Natural killer cell (primary cell): ENCODE results near the gene FMNL3. TPM values are rescaled to one million over a fixed set of nuclear protein-coding genes. Genes with fewer than 3 reads are reported as not detected.

Experiments used
- ATAC-seq, 3 donors: fragments of 150-1000 bp in 2 of 3; fragments of 200-7000 bp in 1 of 3; cut with Tn5 transposase; 1 replicate in 1 of 3; 2 replicates in 2 of 3; pipeline ENCODE4 v1.10.0; 2021; ENCODE audit warnings: mild to moderate bottlenecking in 2 of 3, moderate library complexity in 2 of 3
- DNase-seq, 2 donors: peaks; one replicate each; pipeline versions ENCODE4 v3.0.0 to v3.0.0-alpha.2; 2013 to 2021; ENCODE audit warnings: mixed read lengths in 1 of 2
- H3K27ac ChIP-seq: one replicate; pipeline ENCODE4 v1.5.1; 2013; ENCODE audit warnings: mild to moderate bottlenecking, low read length
- H3K27me3 ChIP-seq: one replicate; pipeline ENCODE4 v1.6.1; 2013; ENCODE audit warnings: low read length; ENCODE audit not compliant: control insufficient read depth, insufficient read depth
- H3K36me3 ChIP-seq: one replicate; pipeline ENCODE4 v1.6.1; 2013; ENCODE audit warnings: low read length; ENCODE audit not compliant: control insufficient read depth, insufficient read depth
- H3K4me1 ChIP-seq: one replicate; pipeline ENCODE4 v1.6.1; 2013; ENCODE audit warnings: low read length; ENCODE audit not compliant: control insufficient read depth, insufficient read depth
- H3K4me3 ChIP-seq: one replicate; pipeline ENCODE4 v1.5.1; 2013; ENCODE audit warnings: low read length
- H3K9me3 ChIP-seq: one replicate; pipeline ENCODE4 v1.6.1; 2013; ENCODE audit warnings: low read length; ENCODE audit not compliant: control insufficient read depth, insufficient read depth
- H3K27ac Mint-ChIP-seq, 2 donors: one replicate each; pipeline ENCODE4 v1.8.0; 2022; ENCODE audit warnings: mild to moderate bottlenecking in 2 of 2, mixed read lengths in 2 of 2, moderate library complexity in 1 of 2
- H3K27me3 Mint-ChIP-seq, 2 donors: one replicate each; pipeline ENCODE4 v1.8.0; 2022; ENCODE audit warnings: low read depth in 2 of 2, mixed read lengths in 2 of 2
- H3K36me3 Mint-ChIP-seq: one replicate; pipeline ENCODE4 v1.8.0; 2022; ENCODE audit warnings: mixed read lengths
- H3K4me1 Mint-ChIP-seq, 2 donors: one replicate each; pipeline ENCODE4 v1.8.0; 2022; ENCODE audit warnings: mixed read lengths in 2 of 2
- H3K4me3 Mint-ChIP-seq: one replicate; pipeline ENCODE4 v1.8.0; 2022; ENCODE audit warnings: mild to moderate bottlenecking, moderate library complexity, mixed read lengths
- H3K9me3 Mint-ChIP-seq, 2 donors: one replicate each; pipeline ENCODE4 v1.8.0; 2022; ENCODE audit warnings: mixed read lengths in 2 of 2
- CTCF ChIP-seq: fragments of 200-600 bp; IDR thresholded peaks from one replicate; pipeline ENCODE4 v1.8.0; 2022; ENCODE audit warnings: antibody characterized with exemption
- WGBS: methylation state at CpG from one replicate; pipeline ENCODE4 v1.1.7; 2013; ENCODE audit warnings: missing lambda C conversion rate; ENCODE audit not compliant: insufficient coverage; 5-methylcytosine and 5-hydroxymethylcytosine counted together
- intact Hi-C: fragments of 100-400 bp; cut with micrococcal nuclease; formaldehyde crosslinking; loops from one replicate; pipeline ENCODE4 v1.14.2; 2022
- total RNA-seq, 4 donors: library from RNA; stranded (reverse); fragments of 120-200 nt in 1 of 4; gene quantifications; one replicate each; pipeline versions ENCODE4 v1.2.3 to v1.2.4, GENCODE V29; 2013 to 2022

The FMNL3 gene
- total RNA-seq, 3 donors from 2014 or later (not counting 1 experiment from before 2014, with no cell fraction given) = 54.2 to 82.6 (median 58.7) TPM

DNA sequence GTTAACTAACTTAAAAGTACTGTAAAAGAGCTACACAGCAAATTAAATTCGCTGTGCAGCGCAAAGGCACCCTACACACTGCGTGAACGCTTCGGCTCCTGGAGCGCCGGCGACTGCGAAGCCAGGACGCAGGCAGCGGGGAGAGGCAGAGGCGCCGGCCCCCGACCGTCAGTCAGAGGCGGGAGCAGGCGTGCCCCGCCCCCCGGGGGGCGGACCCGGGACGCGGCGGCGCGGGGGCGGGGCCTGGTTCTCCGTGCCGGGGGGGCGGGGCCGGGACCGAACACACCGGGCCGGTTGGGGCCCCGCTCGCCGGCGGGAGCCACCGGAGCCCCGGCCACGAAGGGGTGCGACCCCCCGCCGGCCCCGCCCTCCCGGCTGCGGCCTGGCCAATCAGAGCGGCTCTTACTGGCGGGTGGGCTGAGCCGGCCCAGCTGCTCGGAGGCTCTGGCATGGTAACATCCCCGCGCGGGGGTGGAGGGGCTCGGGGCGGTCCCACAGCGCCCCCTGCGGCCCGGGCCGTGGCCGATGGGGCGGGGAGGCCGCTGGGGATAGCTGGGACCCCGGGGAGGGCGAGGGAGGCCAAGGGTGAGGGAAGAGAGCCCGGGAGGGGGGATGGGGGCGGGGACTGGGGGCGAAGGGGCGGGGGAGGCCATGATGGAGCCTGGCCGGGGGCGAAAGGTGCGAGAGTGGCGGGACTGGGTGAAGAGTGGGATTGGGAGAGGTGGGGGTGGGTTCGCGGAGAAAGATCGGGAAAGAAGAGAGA, 83.9 kb downstream of the FMNL3 start, which contains the start of gene PRPF40B:
Gene PRPF40B (plus strand): TSS at position 420 of the 763 bp plus-strand sequence. CDS start 30 bp downstream, at position 450.
- Histone ChIP-seq H3K27ac (peak within 1 kb of the TSS; percentile 66), H3K4me1 (peaks cover 22% of the 10 kb centered on the region), H3K27me3 (peaks cover 2% of the 10 kb centered on the region), H3K4me3 (peak within 1 kb of the TSS; percentile 71), H3K9me3 (no peaks in the 10 kb centered on the region), H3K36me3 (no peaks in the 10 kb centered on the region)
- DNase-seq (peak; percentile 81 to 92), ATAC-seq (peak; percentile 83 to 93 (median 85))
- Mint-ChIP-seq H3K4me3 (peak within 1 kb of the TSS; percentile 84), H3K9me3 (no peaks in the 10 kb centered on the region), H3K4me1 (peaks cover 7 to 18% of the 10 kb centered on the region in 2 donors), H3K27ac (peak within 1 kb of the TSS; percentile 72), H3K27me3 (peaks cover 3 to 11% of the 10 kb centered on the region in 2 donors), H3K36me3 (no peaks in the 10 kb centered on the region)
- 2% methylated on average over 72 of the region's 76 CpGs for WGBS
- peak; percentile 19 for TF ChIP-seq CTCF
- intact Hi-C loops = no loop called here

- under 1% methylated on average over 20 of the region's 22 CpGs for WGBS
- peaks cover 7 to 18% of the 10 kb centered on the region in 2 donors for H3K4me1 Mint-ChIP-seq
- H3K36me3 ChIP-seq = no peaks in the 10 kb centered on the region
- DNase-seq (peak; percentile 32 to 84), ATAC-seq (peak; percentile 24 to 31 (median 25))
- H3K4me3 ChIP-seq = peak overlapping the region; percentile 71
- H3K27me3 ChIP-seq = peaks cover 5% of the 10 kb centered on the region
- H3K4me3 Mint-ChIP-seq = peak overlapping the region; percentile 84
- peak overlapping the region; percentile 66 for H3K27ac ChIP-seq
- no peaks in the 10 kb centered on the region for H3K9me3 Mint-ChIP-seq
- H3K4me1 ChIP-seq = peaks cover 22% of the 10 kb centered on the region
- H3K27ac Mint-ChIP-seq = peak overlapping the region; percentile 72
- H3K36me3 Mint-ChIP-seq = no peaks in the 10 kb centered on the region
- H3K9me3 ChIP-seq = no peaks in the 10 kb centered on the region
- H3K27me3 Mint-ChIP-seq = peaks cover 7 to 18% of the 10 kb centered on the region in 2 donors
- no peak for TF ChIP-seq CTCF
- intact Hi-C loops = no loop called here
Measured at GRCh38 chr12:49622501-49623141, 84.6 kb downstream of the FMNL3 start.

GRCh38 chr12:49621651-49622500, 85.3 kb downstream of the FMNL3 start:
- TF ChIP-seq CTCF = no peak
- Mint-ChIP-seq H3K9me3 (no peaks in the 10 kb centered on the region), H3K27ac (peak overlapping the region; percentile 72), H3K4me3 (peak overlapping the region; percentile 84), H3K36me3 (no peaks in the 10 kb centered on the region), H3K4me1 (peaks cover 7 to 18% of the 10 kb centered on the region in 2 donors), H3K27me3 (peaks cover 11 to 21% of the 10 kb centered on the region in 2 donors)
- Histone ChIP-seq H3K9me3 (no peaks in the 10 kb centered on the region), H3K4me1 (peaks cover 22% of the 10 kb centered on the region), H3K4me3 (peak overlapping the region; percentile 71), H3K27ac (peak overlapping the region; percentile 66), H3K27me3 (peaks cover 6% of the 10 kb centered on the region), H3K36me3 (no peaks in the 10 kb centered on the region)
- ATAC-seq (peak in 1 of 3 donors; percentile 26), DNase-seq (no peak)
- intact Hi-C loops = no loop called here
- 4% methylated on average over 26 of the region's 33 CpGs for WGBS
